Stomach (tissue), 4 donors: ENCODE measurements around the gene COL13A1.

Experiments
- CTCF ChIP-seq, 7 experiments: fragments of 450-650 bp in 4 of 7; fragments of 200-600 bp in 3 of 7; sonication (generic) in 3 of 7; IDR thresholded peaks; one replicate each; pipeline ENCODE4 v1.5.1; 2016 to 2019; ENCODE audit warnings: antibody characterized with exemption in 7 of 7, control low read depth in 2 of 7, mild to moderate bottlenecking in 1 of 7
- POLR2A ChIP-seq, 4 donors: fragments of 450-650 bp; IDR thresholded peaks; one replicate each; pipeline ENCODE4 v1.6.1; 2016; ENCODE audit warnings: antibody characterized with exemption in 4 of 4, control low read depth in 2 of 4, mild to moderate bottlenecking in 1 of 4, moderate library complexity in 1 of 4

GRCh38 chr10:69870591-69870990 lies 68.9 kb downstream of the COL13A1 start:
- TF ChIP-seq POLR2A (IDR thresholded peaks at IDR 0.05) (no peak), CTCF (IDR thresholded peaks at IDR 0.05) (no peak)
